Activated CD8-positive, alpha-beta memory T cell treated with anti-CD3 and anti-CD28 coated beads, Interleukin-2, amount 50 U/mL, for 24 hours (primary cell): Measurements from ENCODE around the gene PDE6C.
"Not testable (repeated sequence)": the region's sequence is repeated elsewhere in the genome, so short reads cannot be mapped to it uniquely, and the experiment has no call there.

Experiments
- DNase-seq: peaks from one replicate; pipeline ENCODE4 v3.0.0-alpha.2; 2020; ENCODE audit errors: extremely low read depth

Gene PDE6C

DNA sequence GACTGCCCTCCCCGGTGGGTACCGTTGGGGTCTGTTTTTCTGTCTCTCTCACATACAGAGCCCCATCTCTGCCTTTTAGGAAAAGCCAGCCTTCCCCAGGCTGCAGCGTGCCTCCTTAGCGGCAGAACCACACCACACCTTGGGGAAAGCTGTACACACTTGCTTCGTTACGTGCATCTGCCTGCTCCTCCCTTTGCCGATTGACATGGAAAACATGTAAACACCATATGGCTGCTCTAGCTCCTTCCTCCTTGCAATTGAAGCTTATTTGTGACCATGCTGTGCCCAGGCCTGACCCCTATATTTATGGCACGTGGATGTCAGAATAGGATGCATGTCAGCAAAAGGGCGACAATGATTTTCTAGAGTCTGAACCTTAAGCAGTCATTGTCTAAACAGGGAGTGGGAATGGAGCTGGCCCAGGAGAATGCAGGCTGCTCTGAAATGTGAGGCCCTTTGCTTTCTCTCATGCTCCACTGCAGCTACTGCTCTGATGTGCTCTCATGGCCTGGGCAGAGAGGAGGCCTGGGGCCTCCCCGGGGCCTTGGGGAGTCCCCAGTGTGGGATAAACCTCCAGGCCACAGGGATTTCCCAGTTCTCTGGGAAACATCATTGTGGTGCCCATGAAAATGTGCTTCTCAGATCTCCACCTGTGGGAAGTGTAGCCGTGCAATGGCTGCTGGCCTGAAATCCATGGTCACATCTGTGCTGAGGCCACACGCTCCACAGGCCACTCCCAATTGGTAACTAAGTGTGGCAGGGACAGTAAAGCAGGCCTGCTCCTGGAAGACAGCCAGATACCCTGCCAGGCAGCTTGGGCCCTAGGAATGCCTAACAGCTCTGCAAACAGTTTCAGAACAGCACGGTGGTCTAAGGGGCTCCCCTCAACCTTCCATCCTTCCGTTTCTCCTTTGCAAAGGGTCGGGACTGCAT, 18.6 kb downstream of the PDE6C start:
- no peak for DNase-seq

GRCh38 chr10:93639791-93640190, 27.5 kb downstream of the PDE6C start:
- DNase-seq, result no peak

- DNase-seq, result no peak
These were observed 40.5 kb downstream of the PDE6C start for GRCh38 chr10:93652857-93653256.

GRCh38 chr10:93654201-93654600, 41.9 kb downstream of the PDE6C start:
- no peak for DNase-seq

DNA sequence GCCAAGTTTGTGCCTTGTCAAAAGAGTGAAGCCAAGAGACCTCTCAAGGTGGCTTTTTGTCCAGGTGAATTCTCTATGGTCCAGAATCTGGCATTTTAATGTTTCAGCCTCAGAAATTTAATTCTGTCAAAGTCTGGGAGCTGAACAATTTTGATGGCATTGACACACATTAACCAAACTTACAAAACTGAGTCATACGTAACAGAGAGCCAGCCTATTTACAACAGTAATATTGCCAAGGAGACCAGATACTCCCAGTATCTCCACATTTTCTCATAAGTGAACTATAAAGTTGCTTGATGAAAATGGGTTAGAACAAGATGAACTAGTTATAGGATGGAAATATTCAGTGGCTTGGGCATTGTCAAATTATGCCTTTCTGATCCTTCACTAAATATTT, 43.8 kb downstream of the PDE6C start:
- no peak for DNase-seq

- DNase-seq, result no peak
These were observed 45.4 kb downstream of the PDE6C start for GRCh38 chr10:93657757-93658156.

DNA sequence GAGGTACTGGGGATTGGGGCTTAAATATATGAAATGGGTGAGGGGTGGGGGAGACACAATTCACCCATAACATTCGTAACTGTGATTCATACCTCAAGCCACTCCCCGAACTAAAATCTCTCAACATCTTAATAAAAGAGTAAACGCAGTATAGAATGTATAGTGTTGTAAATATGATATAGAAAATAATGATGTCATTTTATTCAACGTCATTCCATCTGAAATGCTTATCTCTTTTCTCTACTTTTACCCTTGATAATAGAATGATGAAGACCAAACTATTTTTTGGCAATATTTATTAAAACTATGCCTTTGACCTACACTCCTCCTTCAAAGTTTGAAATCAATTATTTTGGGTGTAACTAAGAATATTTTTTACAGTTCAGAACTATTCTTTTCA, 53.7 kb downstream of the PDE6C start:
- no peak for DNase-seq

- DNase-seq, result no peak
These were observed 55.5 kb downstream of the PDE6C start for GRCh38 chr10:93667795-93668194.

- no peak for DNase-seq
These were observed 58.0 kb downstream of the PDE6C start for GRCh38 chr10:93670372-93670771.

- no peak for DNase-seq
These were observed 58.7 kb downstream of the PDE6C start for GRCh38 chr10:93671042-93671441.

DNA sequence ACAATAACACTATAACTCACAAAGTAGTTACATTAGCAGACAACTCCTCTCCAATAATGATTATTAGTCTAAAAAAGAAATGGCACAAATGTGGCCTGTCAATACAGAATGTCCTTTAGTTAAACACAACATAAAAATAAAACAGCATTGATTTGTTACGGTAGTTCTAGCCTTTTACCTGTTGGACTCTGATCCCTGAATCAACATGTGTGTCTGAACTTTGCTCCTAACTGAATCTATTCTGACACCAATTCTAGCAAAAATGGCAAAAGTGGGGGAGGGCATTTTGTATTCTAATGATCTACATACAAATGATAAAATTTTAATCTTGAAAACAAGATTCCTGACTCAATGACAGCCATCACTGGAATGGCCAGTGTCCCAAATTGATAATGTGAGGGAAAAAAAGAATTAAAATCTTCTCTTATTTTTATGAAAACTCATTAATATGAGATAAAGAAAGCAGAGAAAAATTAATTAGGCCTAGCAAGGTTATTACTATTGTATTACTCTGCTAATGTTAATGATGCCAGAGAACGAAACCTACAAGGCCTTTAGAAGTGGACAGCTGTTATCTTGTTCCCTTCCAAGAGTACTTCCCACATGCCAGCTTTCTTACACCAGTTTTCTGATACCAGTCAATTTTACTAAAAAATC, 59.8 kb downstream of the PDE6C start:
- no peak for DNase-seq

GRCh38 chr10:93672890-93673289, 60.6 kb downstream of the PDE6C start:
- no peak for DNase-seq

DNA sequence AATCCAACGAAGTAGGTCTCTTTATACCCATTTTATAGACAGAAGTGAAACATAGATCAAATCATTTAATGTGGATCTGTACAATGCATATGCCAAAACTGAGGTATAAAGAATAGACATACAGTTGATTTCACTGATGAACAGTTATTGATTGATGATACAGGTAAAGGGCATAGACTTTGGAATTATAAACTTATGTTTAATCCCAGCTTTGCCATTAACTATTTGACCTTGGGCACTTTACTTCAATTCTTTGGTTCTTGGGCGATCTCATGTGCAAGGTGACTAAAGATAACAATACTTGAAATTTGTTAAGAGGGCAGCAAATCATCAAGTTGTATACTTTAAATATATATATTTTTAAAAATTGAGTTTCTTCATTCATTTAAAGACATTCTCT, 61.5 kb downstream of the PDE6C start:
- DNase-seq, result no peak

DNA sequence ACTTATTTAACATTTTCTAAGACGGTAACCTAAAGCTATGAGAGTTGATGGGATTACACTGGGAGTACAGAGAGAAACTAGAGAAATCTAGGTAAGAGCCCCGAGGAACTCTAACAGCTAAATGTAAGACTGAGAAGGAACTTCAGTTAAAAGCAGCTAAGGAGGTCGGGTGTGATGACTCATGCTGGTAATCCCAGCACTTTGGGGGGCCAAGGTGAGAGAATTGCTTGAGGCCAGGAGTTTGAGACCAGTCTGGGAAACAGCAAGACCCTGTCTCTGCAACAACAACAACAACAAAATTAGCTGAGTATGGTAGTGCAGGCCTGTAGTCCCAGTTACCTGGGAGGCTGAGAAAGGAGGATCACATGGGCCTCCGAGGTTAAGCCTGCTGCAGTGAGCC, 66.0 kb downstream of the PDE6C start:
- no peak for DNase-seq

DNA sequence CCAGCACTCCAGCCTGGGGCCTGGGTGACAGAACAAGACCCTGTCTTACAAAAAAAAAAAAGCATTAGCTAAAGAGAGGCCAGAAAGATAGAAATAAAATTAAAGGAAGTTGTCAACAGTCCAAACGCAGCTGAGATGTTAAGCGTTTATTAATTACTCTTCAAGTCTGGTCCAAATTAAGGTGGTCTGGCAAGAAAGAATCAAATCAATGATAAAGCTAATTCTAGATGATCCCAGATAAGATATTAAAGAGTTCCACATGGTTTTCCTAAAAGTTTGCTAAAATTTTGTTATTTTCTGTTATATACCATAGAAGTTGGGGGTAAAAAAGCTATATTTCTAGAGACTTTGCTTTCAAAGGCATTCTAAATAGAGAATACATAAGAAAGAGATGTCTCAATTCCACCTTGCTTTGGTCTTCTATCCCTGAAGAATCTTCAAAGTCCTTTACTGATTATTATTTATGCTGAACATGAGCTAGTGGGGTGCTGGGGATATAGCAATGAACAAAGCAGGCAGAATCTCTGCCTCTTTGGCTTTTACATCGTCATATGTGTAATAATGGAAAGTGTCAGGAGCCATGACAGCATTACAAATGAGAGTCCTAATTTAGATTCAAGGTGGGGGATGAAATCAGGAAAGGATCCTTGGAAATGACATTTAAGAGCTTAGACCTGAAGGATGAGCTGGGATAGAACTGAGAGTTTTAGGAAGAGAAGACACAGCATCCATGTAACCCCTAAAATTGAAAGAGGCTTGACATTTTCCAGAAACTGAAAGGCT, 66.7 kb downstream of the PDE6C start:
- no peak for DNase-seq

DNA sequence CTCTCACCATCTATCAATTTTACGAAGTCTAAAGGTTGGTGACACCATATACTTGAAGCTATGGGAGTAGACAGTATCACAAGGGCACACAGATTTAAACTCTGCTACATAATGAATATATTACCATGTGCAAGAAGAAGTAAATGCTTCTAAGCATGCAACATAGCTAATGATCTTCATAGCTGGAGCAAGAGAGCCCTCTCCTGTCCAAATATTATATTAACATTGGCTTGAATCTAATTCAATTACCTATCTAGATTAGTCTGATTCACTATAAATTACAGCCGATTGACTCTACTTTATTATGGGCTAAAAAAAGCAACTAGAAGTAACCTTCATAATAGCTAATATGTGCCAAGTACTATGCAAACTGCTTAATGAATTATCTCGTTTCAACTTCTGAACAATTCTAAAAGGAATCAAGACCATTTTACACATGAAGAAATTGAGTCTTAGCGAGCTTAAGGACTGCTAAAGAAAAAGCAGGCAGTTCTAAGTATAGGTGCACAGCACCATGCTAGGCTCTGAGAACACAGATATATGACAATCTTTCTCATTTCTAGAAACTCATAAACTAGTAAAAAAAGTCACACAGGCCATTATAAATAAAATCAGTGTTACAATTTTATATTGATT, 68.2 kb downstream of the PDE6C start:
- DNase-seq, result no peak

GRCh38 chr10:93687737-93688136, 75.4 kb downstream of the PDE6C start:
- no peak for DNase-seq

- no peak for DNase-seq
These were observed 83.4 kb downstream of the PDE6C start for GRCh38 chr10:93695740-93696139.

DNA sequence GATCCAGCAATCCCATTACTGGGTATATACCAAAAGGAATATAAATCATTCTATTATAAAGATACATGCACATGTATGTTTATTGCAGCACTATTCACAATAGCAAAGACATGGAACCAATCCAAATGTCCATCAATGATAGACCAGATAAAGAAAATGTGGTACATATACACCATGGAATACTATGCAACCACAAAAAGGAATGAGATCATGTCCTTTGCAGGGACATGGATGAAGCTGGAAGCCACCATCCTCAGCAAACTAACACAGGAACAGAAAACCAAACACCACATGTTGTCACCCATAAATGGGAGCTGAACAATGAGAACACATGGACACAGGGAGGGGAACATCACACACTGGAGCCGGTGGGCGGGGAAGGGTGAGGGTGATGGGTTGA, 84.2 kb downstream of the PDE6C start:
- DNase-seq, result not testable (repeated sequence)

DNA sequence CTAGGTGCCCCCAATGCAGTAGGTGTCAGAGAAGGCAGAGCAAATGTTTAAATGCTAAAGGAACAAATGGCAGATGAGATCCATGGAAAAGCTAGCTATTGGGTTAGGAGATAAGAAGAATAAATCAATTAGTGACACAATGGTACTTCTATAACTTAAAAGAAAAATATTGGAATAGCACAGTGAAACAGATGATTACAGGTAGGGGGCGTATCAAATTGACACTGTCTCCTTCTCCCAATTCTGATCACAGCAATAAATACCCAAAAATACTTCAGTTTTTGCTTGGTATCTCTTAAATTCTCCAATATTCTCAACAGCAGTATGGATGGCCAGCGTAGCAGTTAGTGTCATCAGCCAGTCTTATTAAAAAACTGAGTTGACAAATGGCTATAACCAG, 84.9 kb downstream of the PDE6C start:
- no peak for DNase-seq

DNA sequence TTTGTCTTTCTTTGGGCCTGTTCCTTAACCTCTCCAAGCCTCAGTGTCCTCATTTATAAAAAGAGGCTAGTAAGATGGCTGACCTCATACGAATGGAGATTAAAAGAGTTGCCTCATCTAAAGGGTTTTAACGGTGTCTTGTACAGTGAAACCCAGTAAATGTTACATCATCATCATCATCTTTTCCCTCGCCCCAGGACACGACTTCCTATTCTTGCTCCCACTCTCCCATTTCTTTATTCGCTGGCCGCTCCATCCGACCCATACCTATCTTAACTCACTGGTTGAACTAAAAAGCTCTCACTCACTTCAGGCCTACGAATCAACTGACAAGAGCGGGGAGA, 89.5 kb downstream of the PDE6C start:
- DNase-seq, result no peak
